Measurements from ENCODE around the gene ADRA2C. TPM values are rescaled to one million over a fixed set of nuclear protein-coding genes. Genes with fewer than 3 reads are reported as not detected.

Gene ADRA2C
- total RNA-seq, 1 experiment from 2014 or later: 28.1 TPM

DNA sequence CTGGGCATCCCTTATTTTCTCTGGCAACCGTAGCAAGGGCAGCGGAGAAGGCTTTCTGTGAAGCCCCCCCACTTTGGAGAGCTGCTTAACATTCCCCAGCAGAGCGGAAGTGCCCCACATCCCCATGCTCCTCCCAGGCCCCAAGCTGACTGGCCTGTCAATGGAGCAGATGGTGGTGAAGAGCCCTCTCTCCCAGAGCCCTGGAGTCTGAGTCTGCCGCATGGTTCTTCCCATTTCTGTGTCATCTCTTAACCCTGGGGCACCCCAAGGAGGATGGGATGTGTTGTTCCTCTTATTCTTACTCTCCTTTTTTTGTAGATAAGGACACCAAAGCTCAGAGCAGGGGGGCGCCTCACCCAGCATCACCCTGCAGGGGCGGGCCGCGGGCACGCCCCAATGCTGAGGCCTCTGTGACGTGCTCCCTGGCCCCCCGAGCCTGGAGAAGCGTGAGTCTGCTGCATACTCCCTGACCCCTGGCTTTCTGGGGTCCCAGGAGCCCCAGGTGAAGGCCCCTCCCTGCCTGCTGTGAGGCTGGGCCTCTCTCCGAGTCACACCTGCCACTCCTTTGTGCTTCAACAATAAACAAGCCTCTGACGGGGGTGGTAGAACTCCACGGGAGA, 35.9 kb downstream of the ADRA2C start:
- DNase-seq (ENCODE audit: low read depth, low spot score): no peak
- Histone ChIP-seq H3K27ac (ENCODE audit: low read depth, low read length) (no peak overlapping the region), H2AFZ (ENCODE audit: low read depth, low read length, poor library complexity, severe bottlenecking) (no peak overlapping the region), H3K9me2 (ENCODE audit: insufficient read depth) (no peaks in the 10 kb centered on the region), H3K4me2 (ENCODE audit: low read length) (no peak overlapping the region), H3K27me3 (ENCODE audit: insufficient read depth, low read length) (0 out of 2 replicates have a peak, but pooled peaks cover 3% of the 10 kb centered on the region), H3K36me3 (ENCODE audit: control insufficient read depth in 1 of 2, insufficient read depth in 2 of 2, low read length in 2 of 2) (no peaks in the 10 kb centered on the region), H3K4me1 (ENCODE audit: control insufficient read depth in 1 of 2, insufficient read depth in 2 of 2, low read length in 2 of 2) (no peaks in the 10 kb centered on the region), H3K4me3 (replicated peaks in 1 of 2; ENCODE audit: low read depth in 1 of 2, low read length in 2 of 2) (no peak overlapping the region), H3K9me3 (ENCODE audit: control insufficient read depth in 1 of 2, insufficient read depth in 1 of 2, low read depth in 1 of 2, low read length in 2 of 2) (no peaks in the 10 kb centered on the region), H3K79me2 (ENCODE audit: insufficient read depth, low read length) (no peaks in the 10 kb centered on the region), H3K9ac (ENCODE audit: low read length) (no peak overlapping the region), H4K20me1 (ENCODE audit: insufficient read depth) (no peaks in the 10 kb centered on the region)
- BruUV-seq (replicated peaks): no TSS peak
- ChIA-PET RAD21 (ENCODE audit: low non-redundant PET in 1 of 2, low total read pairs in 2 of 2, uncharacterized antibody in 2 of 2, unreplicated experiment in 2 of 2) (no interaction called here), CTCF (no interaction called here), POLR2A (no interaction called here)
- TF ChIP-seq RAD21 (IDR thresholded peaks at IDR 0.05; ENCODE audit: low read depth): no peak
- TF ChIP-seq MAX (IDR thresholded peaks at IDR 0.05): no peak
- no peak for TF ChIP-seq TCF7L2 (IDR thresholded peaks at IDR 0.05; ENCODE audit: borderline replicate concordance, extremely low read depth, insufficient read depth, insufficient read length)
- no peak for TF ChIP-seq EZH2 (IDR thresholded peaks at IDR 0.05)
- no peak for ATAC-seq
- intact Hi-C loops (cut with micrococcal nuclease): no loop called here

DNA sequence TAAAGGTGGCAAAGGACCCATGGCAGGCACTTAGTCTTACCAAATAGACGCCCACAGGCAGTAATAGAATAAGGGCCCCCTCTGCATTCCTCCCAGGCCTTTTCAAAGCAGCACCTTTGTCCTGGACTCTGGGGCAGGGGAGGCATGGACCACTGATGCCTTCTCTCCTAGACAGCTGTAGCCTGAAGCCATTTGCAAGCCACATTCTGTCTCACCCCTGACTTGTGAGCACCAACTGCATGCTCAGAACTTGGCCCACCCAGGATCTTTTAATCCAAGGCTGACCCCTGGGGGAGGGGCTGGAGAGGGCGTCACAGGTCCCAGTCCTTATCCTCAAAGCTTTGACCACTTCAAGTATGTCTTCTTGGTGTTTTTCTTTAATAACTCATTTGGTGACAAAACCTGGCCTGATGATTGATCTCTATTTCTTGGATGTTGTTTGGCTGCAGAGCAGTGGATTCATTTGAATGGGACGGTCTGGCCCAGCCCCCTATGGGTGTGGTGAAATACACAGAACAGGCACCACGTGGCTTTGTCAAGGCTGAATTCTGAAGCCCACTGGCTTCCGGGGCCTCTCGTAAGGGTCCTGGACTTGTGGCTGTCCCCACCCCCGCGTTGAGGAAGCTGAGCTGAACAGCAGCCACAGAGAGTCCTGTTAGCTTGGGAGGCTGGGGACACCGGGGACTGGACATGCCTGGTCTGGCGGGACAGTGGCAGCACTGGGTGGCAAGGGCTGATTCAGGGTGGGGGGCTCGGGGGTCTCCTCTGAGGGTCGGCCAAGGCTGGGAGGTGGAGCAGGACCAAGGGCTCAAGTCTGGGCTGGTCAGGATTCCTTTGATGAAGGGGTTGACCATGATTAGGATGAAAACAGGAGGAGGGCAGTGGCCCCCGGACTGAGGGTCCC, 36.6 kb downstream of the ADRA2C start:
- no peak overlapping the region for H3K4me2 ChIP-seq (ENCODE audit: low read length)
- intact Hi-C loops (cut with micrococcal nuclease): no loop called here
- no peaks in the 10 kb centered on the region for H3K4me1 ChIP-seq (ENCODE audit: control insufficient read depth in 1 of 2, insufficient read depth in 2 of 2, low read length in 2 of 2)
- no TSS peak for BruUV-seq (replicated peaks)
- no peaks in the 10 kb centered on the region for H4K20me1 ChIP-seq (ENCODE audit: insufficient read depth)
- no peaks in the 10 kb centered on the region for H3K79me2 ChIP-seq (ENCODE audit: insufficient read depth, low read length)
- H3K27me3 ChIP-seq (ENCODE audit: insufficient read depth, low read length): peaks cover 5% of the 10 kb centered on the region
- no peak for ATAC-seq
- DNase-seq (ENCODE audit: low read depth, low spot score): no peak
- no peak overlapping the region for H2AFZ ChIP-seq (ENCODE audit: low read depth, low read length, poor library complexity, severe bottlenecking)
- no peak for TF ChIP-seq EGR1 (IDR thresholded peaks at IDR 0.05; ENCODE audit: low read depth)
- no peak for TF ChIP-seq ATF3 (IDR thresholded peaks at IDR 0.05)
- TF ChIP-seq POLR2AphosphoS5 (IDR thresholded peaks at IDR 0.05; ENCODE audit: low read depth, low read length): no peak
- no peak overlapping the region for H3K27ac ChIP-seq (ENCODE audit: low read depth, low read length)
- POLR2A ChIA-PET: no interaction called here
- CTCF ChIA-PET: no interaction called here
- H3K9me3 ChIP-seq (ENCODE audit: control insufficient read depth in 1 of 2, insufficient read depth in 1 of 2, low read depth in 1 of 2, low read length in 2 of 2): no peaks in the 10 kb centered on the region
- H3K9ac ChIP-seq (ENCODE audit: low read length): no peak overlapping the region
- no peaks in the 10 kb centered on the region for H3K36me3 ChIP-seq (ENCODE audit: control insufficient read depth in 1 of 2, insufficient read depth in 2 of 2, low read length in 2 of 2)
- RAD21 ChIA-PET (ENCODE audit: low non-redundant PET in 1 of 2, low total read pairs in 2 of 2, uncharacterized antibody in 2 of 2, unreplicated experiment in 2 of 2): no interaction called here
- no peaks in the 10 kb centered on the region for H3K9me2 ChIP-seq (ENCODE audit: insufficient read depth)
- H3K4me3 ChIP-seq (replicated peaks in 1 of 2; ENCODE audit: low read depth in 1 of 2, low read length in 2 of 2): no peak overlapping the region

Data from HCT116 (cell line).